ENCODE data around the gene PHF14.

The PHF14 gene

DNA sequence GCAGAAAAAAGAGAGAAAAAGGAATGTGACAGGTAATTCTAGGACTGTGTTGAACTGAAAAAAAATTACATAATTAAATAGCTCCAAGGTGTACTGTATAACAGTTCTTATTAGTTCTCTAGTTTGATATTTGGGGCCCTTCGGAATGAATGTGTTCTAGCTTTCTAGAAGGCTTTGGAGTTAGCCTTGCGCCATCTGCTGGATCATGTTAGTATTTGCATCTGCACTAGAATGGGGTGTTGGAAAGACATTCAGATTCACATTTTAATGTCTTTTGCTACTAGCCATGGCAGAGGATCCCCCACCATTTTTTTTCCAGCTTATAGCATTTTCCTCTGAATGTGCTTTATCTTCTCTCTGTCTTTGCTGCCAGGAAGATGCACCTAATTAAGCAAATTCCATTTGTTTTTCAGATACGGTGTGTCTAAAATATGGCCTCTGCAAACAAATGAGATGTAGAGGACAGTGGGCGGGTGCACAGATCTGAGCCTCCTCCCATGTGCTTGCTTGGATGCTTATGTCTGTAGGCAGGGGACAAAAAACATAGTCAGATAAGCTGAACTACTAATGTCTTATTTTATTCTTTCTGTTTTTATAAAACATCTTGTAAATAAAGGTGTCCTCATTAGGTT is 238.5 kb downstream of the PHF14 start:
- peak in 3 of 5 donors; percentile 8 to 46 (median 21) for DNase-seq

DNA sequence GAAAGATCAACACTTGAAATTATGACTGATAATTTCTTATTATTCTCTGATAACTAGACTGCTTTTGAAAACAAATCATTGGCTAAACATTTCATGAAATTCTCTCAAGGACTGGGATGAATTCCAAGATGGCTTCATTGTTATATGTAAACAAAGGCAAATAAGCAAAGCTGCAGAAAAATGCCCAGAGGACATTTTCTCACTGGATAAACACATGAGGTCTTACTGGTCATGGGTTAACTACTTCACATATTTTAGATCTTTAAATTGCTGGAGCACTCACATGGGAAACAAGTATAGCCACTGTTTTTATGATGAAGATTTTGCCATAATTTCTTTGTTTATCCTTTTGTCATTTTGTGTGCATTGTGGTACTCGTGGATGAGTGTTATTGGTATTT is 239.1 kb downstream of the PHF14 start:
- no peak for DNase-seq

DNA sequence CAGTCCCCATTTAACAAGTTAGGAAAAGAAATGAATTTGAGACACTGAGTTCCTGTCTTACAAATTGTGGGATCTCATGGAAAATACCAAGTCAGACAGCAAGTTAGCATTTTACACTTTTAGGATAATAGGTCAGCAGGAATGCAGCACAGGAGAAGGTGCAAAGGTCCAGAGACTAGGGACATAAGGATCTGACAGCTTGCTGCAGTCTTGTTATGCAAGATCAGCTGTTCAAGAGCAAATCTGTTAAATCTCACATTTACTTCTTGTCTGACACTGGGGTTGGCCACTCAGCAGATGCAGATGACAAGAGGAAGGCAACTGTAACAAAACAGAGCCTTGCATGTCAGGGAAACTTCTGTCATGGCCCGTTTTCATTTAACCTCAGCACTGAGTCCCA is 239.6 kb downstream of the PHF14 start:
- no peak for DNase-seq

DNA sequence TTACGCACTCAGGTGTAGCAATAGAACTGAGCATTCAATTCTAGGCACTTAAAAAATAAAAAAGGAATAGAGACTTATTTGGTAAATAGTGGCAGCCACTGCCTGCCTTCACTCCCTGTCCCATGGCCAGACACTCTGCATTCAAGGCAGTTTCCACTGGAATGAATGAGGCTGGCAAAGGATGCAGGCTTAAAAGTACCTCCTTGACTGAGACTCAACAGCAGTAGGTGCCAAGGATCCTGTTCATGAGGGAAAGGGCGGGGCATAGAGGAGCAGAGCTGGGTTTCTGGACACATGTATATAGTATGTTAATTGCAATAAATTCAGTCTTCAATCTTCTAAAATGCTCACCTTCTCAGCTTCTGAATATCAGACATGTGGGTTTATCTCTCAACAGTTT is 242.6 kb downstream of the PHF14 start:
- DNase-seq, result no peak

GRCh38 chr7:11217848-11218565 is 244.3 kb downstream of the PHF14 start:
- DNase-seq, result no peak

All from T-helper 1 cell (primary cell).